Upper lobe of left lung (tissue), 6 donors: ENCODE results near the gene IFIT1. TPM values are rescaled to one million over a fixed set of nuclear protein-coding genes. Genes with fewer than 3 reads are reported as not detected.
A peak's percentile ranks its signal among the peaks of the same experiment; 100 is the strongest.

Experiments used
- ATAC-seq, 2 donors: fragments of 200-7000 bp; cut with Tn5 transposase; one replicate each; pipeline ENCODE4 v1.9.1; 2022; ENCODE audit warnings: mild to moderate bottlenecking in 2 of 2, moderate library complexity in 2 of 2; ENCODE audit not compliant: low FRiP score in 2 of 2
- DNase-seq, 2 donors: peaks; one replicate each; pipeline ENCODE4 v3.0.0-alpha.2; 2019 to 2020
- H3K27ac ChIP-seq, 4 donors: fragments of 200-600 bp; sonication (generic); one replicate each; pipeline ENCODE4 v1.5.1; 2016 to 2019
- H3K27me3 ChIP-seq, 4 donors: fragments of 200-600 bp; sonication (generic); one replicate each; pipeline ENCODE4 v1.5.1; 2017 to 2019
- H3K36me3 ChIP-seq, 4 donors: fragments of 200-600 bp; sonication (generic); one replicate each; pipeline ENCODE4 v1.5.1; 2016 to 2019
- H3K4me1 ChIP-seq, 4 donors: fragments of 200-600 bp; sonication (generic); one replicate each; pipeline ENCODE4 v1.5.1; 2018 to 2019
- H3K4me3 ChIP-seq, 4 donors: fragments of 200-600 bp; sonication (generic); one replicate each; pipeline ENCODE4 v1.5.1; 2017 to 2019; ENCODE audit warnings: mild to moderate bottlenecking in 2 of 4, moderate library complexity in 1 of 4
- H3K9me3 ChIP-seq, 4 donors: fragments of 200-600 bp; sonication (generic); one replicate each; pipeline ENCODE4 v1.5.1; 2018 to 2019
- EP300 ChIP-seq, 4 donors: sonication (generic); formaldehyde crosslinking; IDR thresholded peaks; one replicate each; pipeline ENCODE4 v1.5.1; 2017; ENCODE audit warnings: antibody characterized with exemption in 4 of 4, control low read depth in 2 of 4
- POLR2A ChIP-seq, 4 donors: fragments of 450-650 bp; IDR thresholded peaks; one replicate each; pipeline ENCODE4 v1.5.1; 2016 to 2017; ENCODE audit warnings: antibody characterized with exemption in 4 of 4, mild to moderate bottlenecking in 2 of 4
- POLR2AphosphoS5 ChIP-seq, 2 donors: sonication (generic); formaldehyde crosslinking; IDR thresholded peaks; one replicate each; pipeline ENCODE4 v1.5.1; 2017; ENCODE audit warnings: antibody characterized with exemption in 2 of 2
- WGBS, 2 donors: methylation state at CpG; one replicate each; pipeline ENCODE4 v1.1.5; 2017 to 2018; 5-methylcytosine and 5-hydroxymethylcytosine counted together
- total RNA-seq, 6 donors: library from RNA; depleted of rRNA in 4 of 6; stranded (reverse); fragments of >200 nt in 4 of 6; gene quantifications; one replicate each; pipeline versions ENCODE4 v1.1.0 to v1.2.1, GENCODE V29; 2016 to 2021
- TF ChIP-seq, protein P1 (sequence below), 6 experiments: fragments of 450-650 bp in 4 of 6; fragments of 200-600 bp in 2 of 6; sonication (generic) in 2 of 6; IDR thresholded peaks; one replicate each; pipeline ENCODE4 v1.5.1; 2016 to 2019; ENCODE audit warnings: antibody characterized with exemption in 6 of 6
- donor health status: DM: no; HTN: no; CAD: no; lungs with moderate emphysema.
- donor health status: DM: no; HTN: yes; CAD: no; lungs with severe emphysema.

IFIT1 gene
- total RNA-seq, 6 donors from 2014 or later: 9.8 to 54.9 (median 18.1) TPM

DNA sequence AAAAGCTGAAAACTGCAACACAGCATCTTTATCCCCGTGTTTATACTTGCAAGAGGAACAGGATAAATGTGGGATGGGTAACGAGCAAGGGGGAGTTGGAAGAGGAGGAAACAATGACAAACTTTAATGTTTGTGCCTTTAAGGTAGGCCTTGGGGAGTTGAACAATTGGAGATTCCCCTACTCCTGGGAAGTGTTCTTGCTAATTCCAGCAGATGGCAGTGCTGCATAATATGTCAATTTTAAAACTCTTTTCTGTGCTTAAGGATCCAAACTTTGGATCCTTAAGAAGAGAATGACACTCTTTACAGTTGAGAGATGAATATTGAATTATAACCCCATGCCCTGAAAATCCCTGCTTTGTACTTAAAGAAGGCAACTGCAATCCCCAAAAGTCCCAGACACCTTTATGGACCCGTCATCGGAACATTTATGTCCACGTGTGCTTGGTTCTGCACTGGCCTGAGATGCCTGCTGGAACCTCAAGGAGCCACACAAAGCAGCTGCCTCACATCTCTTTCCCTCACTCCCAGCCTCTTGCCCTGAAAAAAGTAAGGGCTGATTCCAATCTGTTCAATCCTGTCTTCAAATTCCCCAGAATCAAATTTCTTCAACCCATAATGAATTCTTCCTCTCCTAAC, 33.9 kb downstream of the IFIT1 start:
- H3K27ac ChIP-seq: no peak overlapping the region
- DNase-seq: no peak
- peaks cover 0 to 13% (median 0%) of the 10 kb centered on the region in 4 donors for H3K36me3 ChIP-seq
- H3K4me1 ChIP-seq: peaks cover 0 to 8% (median 3%) of the 10 kb centered on the region in 4 donors
- H3K27me3 ChIP-seq: no peaks in the 10 kb centered on the region
- WGBS, 2 donors: 56 to 60% methylated on average over 5 of the region's 5 CpGs
- H3K4me3 ChIP-seq: no peak overlapping the region
- TF ChIP-seq, protein P1, sequence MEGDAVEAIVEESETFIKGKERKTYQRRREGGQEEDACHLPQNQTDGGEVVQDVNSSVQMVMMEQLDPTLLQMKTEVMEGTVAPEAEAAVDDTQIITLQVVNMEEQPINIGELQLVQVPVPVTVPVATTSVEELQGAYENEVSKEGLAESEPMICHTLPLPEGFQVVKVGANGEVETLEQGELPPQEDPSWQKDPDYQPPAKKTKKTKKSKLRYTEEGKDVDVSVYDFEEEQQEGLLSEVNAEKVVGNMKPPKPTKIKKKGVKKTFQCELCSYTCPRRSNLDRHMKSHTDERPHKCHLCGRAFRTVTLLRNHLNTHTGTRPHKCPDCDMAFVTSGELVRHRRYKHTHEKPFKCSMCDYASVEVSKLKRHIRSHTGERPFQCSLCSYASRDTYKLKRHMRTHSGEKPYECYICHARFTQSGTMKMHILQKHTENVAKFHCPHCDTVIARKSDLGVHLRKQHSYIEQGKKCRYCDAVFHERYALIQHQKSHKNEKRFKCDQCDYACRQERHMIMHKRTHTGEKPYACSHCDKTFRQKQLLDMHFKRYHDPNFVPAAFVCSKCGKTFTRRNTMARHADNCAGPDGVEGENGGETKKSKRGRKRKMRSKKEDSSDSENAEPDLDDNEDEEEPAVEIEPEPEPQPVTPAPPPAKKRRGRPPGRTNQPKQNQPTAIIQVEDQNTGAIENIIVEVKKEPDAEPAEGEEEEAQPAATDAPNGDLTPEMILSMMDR (IDR thresholded peaks at IDR 0.05): peak; percentile 62 to 86 (median 79)
- TF ChIP-seq POLR2AphosphoS5 (IDR thresholded peaks at IDR 0.05): no peak
- no peaks in the 10 kb centered on the region for H3K9me3 ChIP-seq
- ATAC-seq: peak; percentile 75 to 87

DNA sequence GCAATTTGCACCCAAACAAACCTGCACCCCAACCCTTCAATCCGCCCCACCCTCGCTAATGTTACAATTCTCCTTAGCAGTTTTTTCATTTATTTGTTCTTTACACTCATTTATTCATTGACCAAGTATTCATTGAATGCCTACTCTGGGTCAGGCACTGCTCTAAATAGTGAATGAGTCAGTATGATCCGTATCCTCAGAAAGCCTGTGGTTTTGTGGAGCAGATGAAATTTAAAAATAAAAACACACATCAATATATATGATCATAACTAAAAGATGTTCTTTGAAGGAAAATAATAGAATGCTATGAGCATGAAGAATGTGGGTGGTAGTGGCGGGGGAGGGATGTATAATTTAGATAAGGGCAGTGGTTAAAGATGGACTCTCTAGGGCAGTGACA, 35.2 kb downstream of the IFIT1 start:
- 90 to 91% methylated on average over 4 of the region's 4 CpGs for WGBS, 2 donors
- no peak for DNase-seq
- peaks cover 0 to 4% (median 0%) of the 10 kb centered on the region in 4 donors for H3K4me1 ChIP-seq
- no peaks in the 10 kb centered on the region for H3K9me3 ChIP-seq
- H3K4me3 ChIP-seq: no peak overlapping the region
- ATAC-seq: no peak
- H3K36me3 ChIP-seq: peaks cover 0 to under 1% (median 0%) of the 10 kb centered on the region in 4 donors
- no peak overlapping the region for H3K27ac ChIP-seq
- no peaks in the 10 kb centered on the region for H3K27me3 ChIP-seq
- TF ChIP-seq EP300 (IDR thresholded peaks at IDR 0.05) (no peak), POLR2A (IDR thresholded peaks at IDR 0.05) (no peak), POLR2AphosphoS5 (IDR thresholded peaks at IDR 0.05) (no peak)
- TF ChIP-seq, protein P1 (IDR thresholded peaks at IDR 0.05): no peak

DNA sequence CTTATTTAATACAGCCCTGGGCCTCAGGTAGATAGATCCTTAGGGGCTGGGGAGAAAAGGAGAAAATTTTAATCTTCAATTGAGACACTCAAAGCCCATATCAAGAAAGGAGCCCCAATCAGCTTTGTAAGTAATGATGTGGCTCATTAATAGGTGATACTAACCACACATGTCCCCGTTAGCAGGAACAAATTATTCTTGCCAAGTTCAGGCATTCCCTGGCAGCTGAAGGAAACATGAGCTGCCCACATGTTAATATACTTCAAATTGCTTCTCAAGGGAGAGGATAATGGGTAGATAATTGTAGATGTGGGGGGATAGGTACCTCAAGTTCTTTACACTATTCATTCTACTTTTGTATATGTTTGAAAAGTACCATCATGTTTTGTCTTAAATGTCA, 36.5 kb downstream of the IFIT1 start:
- DNase-seq (no peak), ATAC-seq (no peak)
- H3K9me3 ChIP-seq: no peaks in the 10 kb centered on the region
- H3K4me1 ChIP-seq: peaks cover 0 to 4% (median 0%) of the 10 kb centered on the region in 4 donors
- no peak overlapping the region for H3K27ac ChIP-seq
- H3K36me3 ChIP-seq: no peaks in the 10 kb centered on the region
- WGBS, 2 donors: 50% methylated on average over 1 of the region's 1 CpG
- TF ChIP-seq EP300 (IDR thresholded peaks at IDR 0.05): no peak
- no peak for TF ChIP-seq POLR2AphosphoS5 (IDR thresholded peaks at IDR 0.05)
- TF ChIP-seq, protein P1 (IDR thresholded peaks at IDR 0.05): no peak
- TF ChIP-seq POLR2A (IDR thresholded peaks at IDR 0.05): no peak
- no peak overlapping the region for H3K4me3 ChIP-seq
- H3K27me3 ChIP-seq: no peaks in the 10 kb centered on the region

DNA sequence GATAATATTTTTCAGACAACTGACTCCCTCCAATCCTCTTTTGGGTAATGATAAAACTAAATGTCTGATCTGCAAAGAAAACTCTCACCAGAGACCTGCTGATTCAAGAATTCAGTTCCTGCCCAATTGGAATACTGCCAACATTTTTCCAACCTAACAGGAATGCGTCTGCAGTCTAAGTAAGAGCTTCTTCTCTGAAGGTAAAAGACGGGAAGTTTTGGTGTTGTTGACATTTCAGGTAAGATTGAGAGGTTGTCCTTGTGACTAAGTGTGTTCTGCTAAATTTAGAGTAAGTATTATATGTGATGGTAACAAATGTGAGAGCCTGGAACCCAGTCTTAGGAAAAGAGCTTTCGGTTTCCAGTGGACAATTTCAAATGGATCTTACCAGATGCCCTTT, 39.6 kb downstream of the IFIT1 start:
- Histone ChIP-seq H3K27ac (peak overlapping the region in 3 of 4 donors; percentile 47 to 57 (median 51)), H3K4me3 (no peak overlapping the region)
- peak in 1 of 2 donors; percentile 38 for DNase-seq

More for the DNA sequence above, 39.6 kb downstream of the IFIT1 start:
- Histone ChIP-seq H3K27me3 (no peaks in the 10 kb centered on the region), H3K9me3 (no peaks in the 10 kb centered on the region), H3K4me1 (peaks cover 0 to 4% (median 0%) of the 10 kb centered on the region in 4 donors), H3K36me3 (no peaks in the 10 kb centered on the region)
- ATAC-seq: peak; percentile 38 to 73
- WGBS, 2 donors: 39 to 44% methylated on average over 3 of the region's 3 CpGs
- TF ChIP-seq POLR2A (IDR thresholded peaks at IDR 0.05) (no peak), POLR2AphosphoS5 (IDR thresholded peaks at IDR 0.05) (peak in 1 of 2 donors; percentile 42), EP300 (IDR thresholded peaks at IDR 0.05) (peak in 1 of 4 donors; percentile 98)
- TF ChIP-seq, protein P1 (IDR thresholded peaks at IDR 0.05): no peak
